ENCODE results near the gene HBEGF.
"Not testable (repeated sequence)": the region's sequence is repeated elsewhere in the genome, so short reads cannot be mapped to it uniquely, and the experiment has no call there.

HBEGF gene

GRCh38 chr5:140360681-140361479 lies 14.5 kb upstream of the HBEGF start:
- DNase-seq = no peak

DNA sequence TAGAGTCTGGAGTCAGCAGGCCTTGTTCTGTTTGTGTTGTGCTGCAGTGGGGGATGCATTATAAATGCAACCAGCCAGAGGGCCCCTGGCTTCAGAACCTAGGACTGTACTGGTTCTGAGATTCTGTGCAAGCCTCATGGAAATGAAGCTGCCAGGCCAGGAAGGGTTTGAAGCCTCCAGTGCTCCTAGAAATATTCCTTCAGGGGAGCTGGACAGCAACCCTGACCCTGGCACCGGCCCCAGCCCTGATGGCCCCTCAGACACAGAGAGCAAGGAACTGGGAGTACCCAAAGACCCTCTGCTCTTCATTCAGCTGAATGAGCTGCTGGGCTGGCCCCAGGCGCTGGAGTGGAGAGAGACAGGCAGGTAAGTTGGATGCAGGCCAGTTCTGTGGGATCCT lies 13.7 kb upstream of the HBEGF start, which contains the start of gene SLC4A9:
Gene SLC4A9, plus strand, starts transcription at position 94 of the 400 bp plus-strand sequence. Its CDS starts 43 bp downstream, at position 137.
- DNase-seq = no peak

- DNase-seq = no peak
These were observed 12.4 kb upstream of the HBEGF start for GRCh38 chr5:140358738-140359310.

- peak; percentile 19 for DNase-seq
These were observed 11.3 kb upstream of the HBEGF start for GRCh38 chr5:140357726-140358093.

DNA sequence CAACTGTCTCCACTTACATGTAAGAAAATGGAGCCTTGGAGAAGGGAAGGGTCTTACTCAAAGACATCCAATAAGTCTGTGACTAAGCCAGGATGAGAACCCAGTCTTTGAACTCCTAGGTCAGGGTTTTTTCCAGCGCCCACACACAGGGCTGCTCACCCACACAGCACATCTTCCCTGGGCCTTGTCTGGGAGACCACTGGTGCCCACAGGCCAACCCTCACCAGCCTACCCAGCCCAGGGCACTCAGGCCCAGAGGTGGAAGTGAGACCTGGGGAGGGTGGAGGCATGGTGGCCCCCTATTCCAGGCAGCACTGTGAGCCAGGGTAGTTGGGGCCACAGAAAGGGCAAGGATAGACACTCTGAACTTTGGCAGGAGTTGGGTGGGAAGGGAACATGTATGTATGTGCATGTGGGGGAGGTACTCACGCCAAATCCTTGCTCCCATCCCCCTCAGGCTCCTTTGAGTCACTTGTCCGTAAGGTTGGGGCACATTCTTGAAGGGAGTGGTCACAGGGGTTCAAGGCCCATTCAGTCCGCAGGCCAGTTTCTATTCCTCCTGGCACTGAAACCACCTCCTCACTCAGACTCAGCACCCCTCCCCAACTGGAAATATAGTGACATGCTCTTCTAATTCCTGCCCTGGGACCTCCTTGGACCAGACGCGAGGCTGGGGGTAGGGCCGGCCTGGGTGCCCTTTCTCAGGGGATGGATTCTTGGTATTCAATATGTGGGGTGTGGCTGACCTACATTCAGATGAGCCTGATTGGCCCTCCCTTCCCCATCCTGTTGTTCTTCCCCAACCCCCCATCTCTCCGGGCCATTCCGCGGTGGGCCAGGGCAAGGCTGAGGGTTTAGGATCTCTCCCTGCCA lies 10.7 kb upstream of the HBEGF start:
- no peak for DNase-seq

DNA sequence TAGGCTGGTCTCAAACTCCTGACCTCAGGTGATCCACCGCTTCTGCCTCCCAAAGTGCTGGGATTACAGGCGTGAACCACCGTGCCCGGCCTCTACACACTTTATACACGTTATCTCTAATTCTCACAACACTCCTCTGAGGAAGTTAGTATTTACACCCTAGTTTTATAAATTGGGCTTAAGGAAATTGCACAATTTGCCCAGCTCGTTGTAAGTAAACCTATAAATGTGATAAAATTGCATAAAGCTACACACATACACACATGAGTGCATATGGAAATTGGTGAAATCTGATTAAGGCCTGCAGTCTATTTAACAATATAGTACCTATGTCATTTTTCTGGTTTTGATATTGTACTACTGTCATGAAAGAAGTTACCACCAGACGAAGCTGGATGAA lies 9.1 kb upstream of the HBEGF start:
- no peak for DNase-seq

DNA sequence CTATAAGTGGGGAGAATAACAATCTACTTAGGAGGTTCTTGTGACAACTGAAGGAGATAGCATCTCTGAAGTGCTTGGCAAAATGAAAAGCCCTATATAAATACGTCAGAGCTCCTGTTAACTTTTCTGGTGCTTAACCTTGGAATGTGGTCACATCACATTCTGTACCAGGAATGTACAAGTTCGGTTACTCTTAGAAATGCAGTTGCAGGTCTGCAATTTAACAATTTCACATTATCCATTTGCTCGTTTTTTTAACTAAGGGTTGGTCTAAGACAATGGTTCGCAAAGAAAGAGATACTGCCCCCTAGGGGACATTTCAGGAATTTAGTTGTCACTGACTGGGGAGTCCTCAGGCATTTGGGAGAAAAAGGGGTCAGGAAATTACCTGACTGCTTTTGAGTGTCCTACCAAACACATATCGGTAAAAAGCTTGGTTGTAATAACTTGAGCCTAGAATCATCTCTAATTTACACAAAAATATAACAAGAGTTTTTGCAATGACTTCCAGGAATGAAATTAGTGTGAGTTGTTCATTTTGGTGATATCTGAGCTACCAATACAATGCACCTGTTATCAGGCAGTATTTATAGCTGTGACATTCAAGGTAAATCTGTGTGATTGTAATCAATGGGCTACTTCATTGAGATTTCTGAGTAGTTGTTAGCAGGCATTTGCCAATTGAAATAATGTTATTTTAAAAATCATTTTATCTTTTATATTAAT lies 5.4 kb upstream of the HBEGF start:
- DNase-seq = no peak

DNA sequence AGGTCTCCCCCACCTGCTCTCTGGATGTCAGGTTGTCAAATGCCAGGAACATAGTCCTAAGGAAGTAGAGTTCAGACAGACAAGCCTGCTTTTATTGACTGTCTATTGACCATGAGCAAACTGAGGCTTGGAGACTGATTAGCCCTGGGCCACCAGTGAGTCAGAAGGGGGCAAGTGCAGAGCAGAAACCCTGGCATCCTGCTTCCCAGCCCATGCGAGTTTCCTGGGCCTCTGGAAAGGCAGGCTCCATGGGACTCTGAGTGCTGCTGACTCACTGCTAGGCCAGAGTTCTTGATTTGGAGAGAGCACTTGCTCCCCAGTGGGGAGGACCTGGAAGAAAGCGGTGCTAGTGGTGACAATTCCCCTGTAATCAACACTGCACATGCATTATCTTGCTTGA lies 2.8 kb upstream of the HBEGF start:
- DNase-seq = no peak

DNA sequence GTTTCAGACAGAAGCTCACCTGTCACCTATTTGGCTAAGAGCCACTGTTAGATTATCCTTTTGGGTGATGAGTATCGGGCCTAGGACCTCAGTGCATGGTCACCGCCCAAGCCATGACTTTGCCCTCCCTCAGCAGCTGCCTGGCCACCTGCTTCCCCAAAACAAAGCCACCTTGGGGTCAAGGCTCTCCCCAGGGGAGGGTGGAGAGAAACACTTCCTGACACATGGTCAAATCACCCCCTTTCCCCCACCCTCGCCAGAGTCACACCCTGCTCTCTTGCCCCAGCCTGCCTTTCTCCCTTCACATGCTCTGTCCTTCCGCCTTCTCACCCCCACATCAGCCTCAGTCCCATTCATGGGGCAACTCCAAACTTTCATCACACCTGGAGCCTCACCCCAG lies 1.7 kb upstream of the HBEGF start:
- DNase-seq = no peak

GRCh38 chr5:140347360-140347759 lies 957 bp upstream of the HBEGF start:
- no peak for DNase-seq

DNA sequence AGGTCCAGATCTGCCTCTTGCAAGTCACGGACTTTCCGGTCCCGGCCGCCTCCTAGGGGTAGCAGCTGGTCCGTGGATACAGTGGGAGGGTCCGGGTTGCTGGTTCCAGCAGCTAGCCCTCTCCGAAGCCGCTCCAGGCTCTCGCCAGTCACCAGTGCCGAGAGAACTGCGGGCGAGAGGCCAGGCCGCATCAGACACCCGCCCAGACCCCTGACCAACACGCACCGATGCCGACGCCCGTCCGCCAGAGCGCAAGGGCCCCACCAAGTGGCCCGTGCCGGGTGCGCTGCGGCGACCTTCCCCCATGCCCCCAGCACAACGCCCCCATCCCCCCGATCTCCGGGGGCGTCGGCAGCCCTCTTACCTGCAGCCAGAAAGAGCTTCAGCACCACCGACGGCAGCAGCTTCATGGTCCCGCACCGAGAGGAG lies 470 bp downstream of the HBEGF start:
- DNase-seq = no peak

DNA sequence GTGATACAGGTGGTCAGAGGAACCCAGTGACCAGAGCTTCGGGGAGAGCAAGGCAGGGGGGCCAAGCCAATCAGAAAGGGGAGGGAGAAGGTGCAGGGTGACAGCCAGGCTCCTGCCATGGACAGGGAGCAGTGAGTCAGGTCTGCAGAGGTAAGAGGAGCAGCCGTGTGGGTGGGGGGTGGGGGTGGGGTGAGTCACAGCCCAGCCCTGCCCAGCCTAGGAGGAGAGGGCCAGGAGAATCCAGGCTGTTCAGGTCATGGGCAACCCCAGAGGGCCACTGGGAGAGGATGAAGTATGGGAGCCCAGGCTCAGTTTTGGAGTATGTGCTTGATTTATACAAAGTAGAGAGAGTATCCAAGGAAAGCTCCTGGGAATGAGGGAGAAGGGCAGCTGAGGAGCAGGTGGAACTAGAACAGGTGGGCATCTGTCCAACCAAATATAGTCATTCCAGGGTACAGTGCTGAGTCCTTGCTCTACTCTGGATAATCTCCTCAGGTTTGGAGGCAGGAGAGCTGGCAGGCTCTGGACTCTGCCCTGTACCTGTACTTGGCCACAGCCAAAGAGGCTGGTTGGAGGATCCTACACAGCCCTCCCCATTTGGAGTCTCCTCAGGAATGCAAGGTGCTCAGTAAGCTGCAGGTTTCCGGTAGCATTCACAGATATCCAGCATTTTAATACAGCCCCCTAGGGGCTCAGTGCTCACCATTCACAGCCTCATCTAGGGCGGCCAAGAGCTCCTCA lies 1.6 kb downstream of the HBEGF start:
- no peak for DNase-seq

GRCh38 chr5:140343849-140344248 lies 2.6 kb downstream of the HBEGF start:
- not testable (repeated sequence) for DNase-seq

GRCh38 chr5:140342896-140343295 lies 3.5 kb downstream of the HBEGF start:
- DNase-seq = no peak

- DNase-seq = no peak
These were observed 4.1 kb downstream of the HBEGF start for GRCh38 chr5:140342287-140342686.

DNA sequence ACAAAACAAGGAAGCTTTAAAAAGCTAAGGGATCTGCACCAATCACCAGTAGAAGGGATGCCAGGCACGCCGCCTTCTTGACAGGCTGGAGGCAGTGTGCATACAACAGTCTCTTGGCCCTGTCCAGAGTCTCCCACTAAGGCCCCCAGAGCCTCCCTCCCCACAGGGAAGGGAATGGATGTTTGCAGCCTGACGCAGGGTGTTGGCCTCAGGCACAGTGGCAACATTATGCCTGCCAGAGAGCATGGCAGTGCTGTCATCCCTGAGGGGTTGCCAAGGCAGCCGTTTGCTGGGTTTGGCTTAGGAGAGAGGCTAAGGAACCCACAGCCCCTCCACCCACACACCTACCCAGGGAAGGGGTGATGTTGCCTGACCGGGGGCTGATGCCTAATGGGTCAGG lies 4.8 kb downstream of the HBEGF start:
- no peak for DNase-seq

DNA sequence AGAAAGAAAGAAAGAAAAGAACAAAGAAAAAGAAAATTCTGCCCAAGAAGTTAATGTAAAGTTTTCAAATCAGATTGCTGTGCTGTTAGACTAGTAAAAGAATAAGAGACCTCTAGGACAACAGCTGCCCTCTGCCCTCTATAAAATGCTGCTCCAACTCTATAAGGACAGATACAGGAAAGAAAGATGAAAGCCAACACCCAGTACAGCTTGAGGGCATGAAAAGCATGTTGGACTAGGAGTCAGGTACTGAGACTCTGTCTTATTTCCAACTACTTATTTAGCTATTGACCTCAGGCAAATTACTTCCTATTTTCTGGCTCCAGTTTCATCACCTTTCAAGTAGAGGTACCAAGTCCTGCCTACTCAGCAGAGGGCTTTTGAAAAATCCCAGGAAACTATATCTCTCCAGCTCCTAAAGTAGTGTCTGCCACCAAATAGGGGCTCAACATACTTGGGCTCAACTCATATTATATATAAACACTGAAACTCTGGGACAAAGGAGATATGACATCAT lies 5.7 kb downstream of the HBEGF start:
- DNase-seq = no peak

DNA sequence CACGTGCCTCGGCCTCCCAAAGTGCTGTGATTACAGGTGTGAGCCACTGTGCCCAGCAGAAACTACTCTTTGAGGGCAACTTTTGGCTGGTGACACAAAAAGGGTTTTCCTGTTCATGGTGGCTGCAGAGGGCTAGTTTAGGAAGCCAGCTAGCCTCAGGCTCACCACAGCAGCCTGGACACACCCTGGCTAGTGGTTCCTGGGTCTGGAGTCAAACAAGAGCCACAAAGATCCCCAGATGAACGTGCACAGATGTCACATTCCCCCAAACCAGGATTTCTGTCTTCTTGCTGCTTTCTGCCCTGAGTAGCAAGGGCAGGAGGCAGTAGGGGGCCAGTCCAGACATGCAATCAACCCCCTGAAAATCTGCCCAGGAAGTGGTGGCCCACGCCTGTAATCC lies 6.8 kb downstream of the HBEGF start:
- DNase-seq = no peak

DNA sequence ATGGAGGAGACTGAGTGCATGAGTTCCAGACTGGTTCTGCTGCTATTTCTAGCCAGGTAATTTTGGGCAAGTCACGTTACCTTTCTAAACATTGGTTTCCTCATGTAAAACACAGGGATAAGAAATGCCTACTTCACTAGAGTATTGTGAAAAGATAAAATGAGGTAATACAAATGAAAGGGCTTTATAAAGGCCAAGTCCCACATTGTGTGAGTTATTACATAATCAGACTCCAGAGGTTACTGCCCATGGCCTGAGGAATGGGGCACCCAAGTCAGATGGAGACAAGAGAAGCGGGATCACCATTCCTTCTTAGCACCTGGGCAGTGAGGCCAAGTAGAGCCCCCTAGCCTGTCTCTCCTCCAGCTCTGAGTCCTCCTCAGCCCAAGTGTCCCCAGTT lies 7.5 kb downstream of the HBEGF start:
- DNase-seq = no peak

DNA sequence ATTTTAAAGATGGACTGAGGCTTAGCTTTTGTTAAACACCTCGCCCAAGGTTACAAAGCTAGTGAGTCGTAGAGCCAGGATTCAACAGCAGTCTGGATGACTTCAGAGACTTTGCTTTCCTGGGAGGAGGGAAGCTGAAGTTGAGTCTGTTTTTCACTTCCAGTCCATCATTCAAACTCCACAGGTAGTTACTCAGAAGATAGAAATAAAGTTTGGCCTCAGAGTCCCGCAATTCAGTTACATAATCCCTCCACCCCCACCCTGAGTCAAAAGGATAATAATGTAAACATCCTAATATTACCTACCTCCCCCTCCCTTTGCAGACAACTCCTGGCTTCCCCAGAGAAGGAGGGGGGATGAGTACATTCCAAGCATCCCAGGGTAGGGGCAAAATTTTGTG lies 8.1 kb downstream of the HBEGF start:
- no peak for DNase-seq

GRCh38 chr5:140337880-140338279 lies 8.5 kb downstream of the HBEGF start:
- DNase-seq = no peak

GRCh38 chr5:140336388-140336787 lies 10.0 kb downstream of the HBEGF start:
- no peak for DNase-seq

All from NCI-H1417 treated with DMSO at 0.1 percent for 48 hours (cell line).